GM12878 (cell line): ENCODE measurements around the gene HMGXB4.

Source experiments
- CEBPB ChIP-seq, 2 experiments: fragments of 150-350 bp in 1 of 2; IDR thresholded peaks; 2 replicates each; pipeline ENCODE4 v1.6.1; 2012 to 2014; ENCODE audit warnings: low read depth in 2 of 2, low read length in 2 of 2, borderline replicate concordance in 1 of 2, inconsistent platforms in 1 of 2
- CREM ChIP-seq: IDR thresholded peaks from 2 replicates; pipeline ENCODE4 v1.6.1; 2014; ENCODE audit warnings: antibody characterized with exemption, low read depth
- EP300 ChIP-seq, 2 experiments: fragments of 150-350 bp in 1 of 2; IDR thresholded peaks; 2 replicates each; pipeline ENCODE4 v1.6.1; 2011 to 2012; ENCODE audit warnings: low read depth in 2 of 2, low read length in 2 of 2, borderline replicate concordance in 1 of 2, improper control_type of control experiment in 1 of 2, inconsistent platforms in 1 of 2; ENCODE audit not compliant: control insufficient read depth in 1 of 2
- KDM1A ChIP-seq: fragments of 200-600 bp; sonication (generic); IDR thresholded peaks from 2 replicates; pipeline ENCODE4 v1.6.1; 2016; ENCODE audit warnings: borderline replicate concordance
- MXI1 ChIP-seq: fragments of 150-350 bp; IDR thresholded peaks from 2 replicates; pipeline ENCODE4 v1.6.1; 2011; ENCODE audit warnings: low read depth, mild to moderate bottlenecking, inconsistent platforms, low read length, improper control_type of control experiment
- POLR2A ChIP-seq: IDR thresholded peaks from 2 replicates; pipeline ENCODE4 v1.6.1; 2011; ENCODE audit warnings: low read depth, mild to moderate bottlenecking, low read length
- POLR2AphosphoS5 ChIP-seq: IDR thresholded peaks from 2 replicates; pipeline ENCODE4 v1.6.1; 2011; ENCODE audit warnings: mild to moderate bottlenecking, low read length, inconsistent platforms
- RBBP5 ChIP-seq: fragments of 200-600 bp; sonication (generic); conservative IDR thresholded peaks from 2 replicates; pipeline ENCODE4 v1.6.1; 2016
- RUNX3 ChIP-seq: IDR thresholded peaks from 2 replicates; pipeline ENCODE4 v1.6.1; 2012; ENCODE audit warnings: low read length, inconsistent platforms
- SP1 ChIP-seq: IDR thresholded peaks from one replicate; pipeline ENCODE4 v1.6.1; 2011; ENCODE audit warnings: low read depth, low read length
- TF ChIP-seq, protein P1 (sequence below), 3 experiments: IDR thresholded peaks in 2 of 3; conservative IDR thresholded peaks in 1 of 3; 2 replicates each; pipeline ENCODE4 v1.5.1; 2011; ENCODE audit warnings: low read depth in 3 of 3, low read length in 3 of 3, mild to moderate bottlenecking in 3 of 3, control low read depth in 2 of 3, moderate library complexity in 2 of 3, inconsistent platforms in 1 of 3, mixed read lengths in 1 of 3; ENCODE audit not compliant: control insufficient read depth in 2 of 3, insufficient read depth in 1 of 3; ENCODE audit errors: extremely low read depth in 1 of 3
- TF ChIP-seq, protein P2 (sequence below): fragments of 450-650 bp; IDR thresholded peaks from 2 replicates; pipeline ENCODE4 v1.6.1; 2014; ENCODE audit warnings: mild to moderate bottlenecking
- TF ChIP-seq, protein P3 (sequence below): fragments of 150-350 bp; IDR thresholded peaks from 2 replicates; pipeline ENCODE4 v1.6.1; 2016; ENCODE audit warnings: low read depth, low read length
- TF ChIP-seq, protein P4 (sequence below): IDR thresholded peaks from 2 replicates; pipeline ENCODE4 v1.6.1; 2011; ENCODE audit warnings: low read depth, mild to moderate bottlenecking, low read length, moderate library complexity, borderline replicate concordance; ENCODE audit errors: extremely low read depth

DNA sequence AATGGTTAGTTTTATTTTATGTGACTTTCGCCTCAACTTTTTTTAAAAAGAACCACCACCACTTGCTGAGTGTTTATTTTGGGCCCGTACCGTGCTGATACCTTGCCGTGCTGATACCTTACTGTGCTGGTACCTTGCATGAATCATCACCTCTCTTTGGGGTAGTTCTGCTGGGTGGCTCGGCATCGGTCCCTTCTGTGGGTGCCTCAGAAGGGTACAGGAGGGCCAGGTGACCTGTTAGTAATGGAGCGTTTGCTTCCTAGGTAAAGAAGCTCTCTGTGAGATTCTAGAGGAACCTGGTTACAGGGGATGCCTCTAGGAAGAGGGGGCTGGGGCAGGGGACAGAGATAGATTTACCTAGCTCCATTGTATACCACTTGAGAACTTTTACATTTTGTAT, 59.5 kb downstream of the HMGXB4 start:
- TF ChIP-seq, protein P1, sequence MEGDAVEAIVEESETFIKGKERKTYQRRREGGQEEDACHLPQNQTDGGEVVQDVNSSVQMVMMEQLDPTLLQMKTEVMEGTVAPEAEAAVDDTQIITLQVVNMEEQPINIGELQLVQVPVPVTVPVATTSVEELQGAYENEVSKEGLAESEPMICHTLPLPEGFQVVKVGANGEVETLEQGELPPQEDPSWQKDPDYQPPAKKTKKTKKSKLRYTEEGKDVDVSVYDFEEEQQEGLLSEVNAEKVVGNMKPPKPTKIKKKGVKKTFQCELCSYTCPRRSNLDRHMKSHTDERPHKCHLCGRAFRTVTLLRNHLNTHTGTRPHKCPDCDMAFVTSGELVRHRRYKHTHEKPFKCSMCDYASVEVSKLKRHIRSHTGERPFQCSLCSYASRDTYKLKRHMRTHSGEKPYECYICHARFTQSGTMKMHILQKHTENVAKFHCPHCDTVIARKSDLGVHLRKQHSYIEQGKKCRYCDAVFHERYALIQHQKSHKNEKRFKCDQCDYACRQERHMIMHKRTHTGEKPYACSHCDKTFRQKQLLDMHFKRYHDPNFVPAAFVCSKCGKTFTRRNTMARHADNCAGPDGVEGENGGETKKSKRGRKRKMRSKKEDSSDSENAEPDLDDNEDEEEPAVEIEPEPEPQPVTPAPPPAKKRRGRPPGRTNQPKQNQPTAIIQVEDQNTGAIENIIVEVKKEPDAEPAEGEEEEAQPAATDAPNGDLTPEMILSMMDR (IDR thresholded peaks at IDR 0.05 in 2 of 3, conservative IDR thresholded peaks at IDR 0.05 in 1 of 3; ENCODE audit: control insufficient read depth in 2 of 3, extremely low read depth in 1 of 3, insufficient read depth in 1 of 3, low read depth in 3 of 3, low read length in 3 of 3), result no peak
- TF ChIP-seq KDM1A (no peak), POLR2A (no peak), EP300 (IDR thresholded peaks at IDR 0.05; ENCODE audit: borderline replicate concordance in 1 of 2, control insufficient read depth in 1 of 2, low read depth in 2 of 2, low read length in 2 of 2) (no peak), RBBP5 (no peak), SP1 (no peak), POLR2AphosphoS5 (no peak), CEBPB (IDR thresholded peaks at IDR 0.05; ENCODE audit: borderline replicate concordance in 1 of 2, low read depth in 2 of 2, low read length in 2 of 2) (no peak), CREM (no peak), MXI1 (no peak), RUNX3 (no peak)
- TF ChIP-seq, protein P2, sequence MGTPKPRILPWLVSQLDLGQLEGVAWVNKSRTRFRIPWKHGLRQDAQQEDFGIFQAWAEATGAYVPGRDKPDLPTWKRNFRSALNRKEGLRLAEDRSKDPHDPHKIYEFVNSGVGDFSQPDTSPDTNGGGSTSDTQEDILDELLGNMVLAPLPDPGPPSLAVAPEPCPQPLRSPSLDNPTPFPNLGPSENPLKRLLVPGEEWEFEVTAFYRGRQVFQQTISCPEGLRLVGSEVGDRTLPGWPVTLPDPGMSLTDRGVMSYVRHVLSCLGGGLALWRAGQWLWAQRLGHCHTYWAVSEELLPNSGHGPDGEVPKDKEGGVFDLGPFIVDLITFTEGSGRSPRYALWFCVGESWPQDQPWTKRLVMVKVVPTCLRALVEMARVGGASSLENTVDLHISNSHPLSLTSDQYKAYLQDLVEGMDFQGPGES, result no peak
- TF ChIP-seq, protein P3, sequence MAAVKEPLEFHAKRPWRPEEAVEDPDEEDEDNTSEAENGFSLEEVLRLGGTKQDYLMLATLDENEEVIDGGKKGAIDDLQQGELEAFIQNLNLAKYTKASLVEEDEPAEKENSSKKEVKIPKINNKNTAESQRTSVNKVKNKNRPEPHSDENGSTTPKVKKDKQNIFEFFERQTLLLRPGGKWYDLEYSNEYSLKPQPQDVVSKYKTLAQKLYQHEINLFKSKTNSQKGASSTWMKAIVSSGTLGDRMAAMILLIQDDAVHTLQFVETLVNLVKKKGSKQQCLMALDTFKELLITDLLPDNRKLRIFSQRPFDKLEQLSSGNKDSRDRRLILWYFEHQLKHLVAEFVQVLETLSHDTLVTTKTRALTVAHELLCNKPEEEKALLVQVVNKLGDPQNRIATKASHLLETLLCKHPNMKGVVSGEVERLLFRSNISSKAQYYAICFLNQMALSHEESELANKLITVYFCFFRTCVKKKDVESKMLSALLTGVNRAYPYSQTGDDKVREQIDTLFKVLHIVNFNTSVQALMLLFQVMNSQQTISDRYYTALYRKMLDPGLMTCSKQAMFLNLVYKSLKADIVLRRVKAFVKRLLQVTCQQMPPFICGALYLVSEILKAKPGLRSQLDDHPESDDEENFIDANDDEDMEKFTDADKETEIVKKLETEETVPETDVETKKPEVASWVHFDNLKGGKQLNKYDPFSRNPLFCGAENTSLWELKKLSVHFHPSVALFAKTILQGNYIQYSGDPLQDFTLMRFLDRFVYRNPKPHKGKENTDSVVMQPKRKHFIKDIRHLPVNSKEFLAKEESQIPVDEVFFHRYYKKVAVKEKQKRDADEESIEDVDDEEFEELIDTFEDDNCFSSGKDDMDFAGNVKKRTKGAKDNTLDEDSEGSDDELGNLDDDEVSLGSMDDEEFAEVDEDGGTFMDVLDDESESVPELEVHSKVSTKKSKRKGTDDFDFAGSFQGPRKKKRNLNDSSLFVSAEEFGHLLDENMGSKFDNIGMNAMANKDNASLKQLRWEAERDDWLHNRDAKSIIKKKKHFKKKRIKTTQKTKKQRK, result no peak
- TF ChIP-seq, protein P4, sequence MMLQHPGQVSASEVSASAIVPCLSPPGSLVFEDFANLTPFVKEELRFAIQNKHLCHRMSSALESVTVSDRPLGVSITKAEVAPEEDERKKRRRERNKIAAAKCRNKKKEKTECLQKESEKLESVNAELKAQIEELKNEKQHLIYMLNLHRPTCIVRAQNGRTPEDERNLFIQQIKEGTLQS, result no peak
